Skeletal muscle cell (primary cell): ENCODE data around the gene BTF3.
"Not testable (repeated sequence)": the region's sequence is repeated elsewhere in the genome, so short reads cannot be mapped to it uniquely, and the experiment has no call there.

Experiments
- DNase-seq: peaks from one replicate; pipeline ENCODE4 v3.0.0-alpha.2; 2010; ENCODE audit warnings: low read depth
- H3K4me3 ChIP-seq: 2 replicates; pipeline ENCODE4 v1.5.1; 2011; ENCODE audit warnings: low read depth, mild to moderate bottlenecking, control low read depth, low read length, moderate library complexity

The BTF3 gene

GRCh38 chr5:73483676-73484075, 14.6 kb upstream of the BTF3 start:
- H3K4me3 ChIP-seq = no peak overlapping the region
- DNase-seq = no peak

GRCh38 chr5:73484511-73484910, 13.7 kb upstream of the BTF3 start:
- no peak for DNase-seq
- no peak overlapping the region for H3K4me3 ChIP-seq

- no peak for DNase-seq
- H3K4me3 ChIP-seq = no peak overlapping the region
Measured at GRCh38 chr5:73485715-73486114, 12.5 kb upstream of the BTF3 start.

GRCh38 chr5:73486119-73486899, 11.9 kb upstream of the BTF3 start:
- no peak for DNase-seq
- no peak overlapping the region for H3K4me3 ChIP-seq

GRCh38 chr5:73487257-73487656, 11.0 kb upstream of the BTF3 start:
- not testable (repeated sequence) for DNase-seq, H3K4me3 ChIP-seq

GRCh38 chr5:73487815-73488214, 10.4 kb upstream of the BTF3 start:
- no peak overlapping the region for H3K4me3 ChIP-seq
- no peak for DNase-seq

GRCh38 chr5:73488806-73489205, 9.4 kb upstream of the BTF3 start:
- H3K4me3 ChIP-seq = no peak overlapping the region
- no peak for DNase-seq

- H3K4me3 ChIP-seq = no peak overlapping the region
- no peak for DNase-seq
Measured at GRCh38 chr5:73490088-73490487, 8.2 kb upstream of the BTF3 start.

GRCh38 chr5:73491155-73491554, 7.1 kb upstream of the BTF3 start:
- DNase-seq = no peak

GRCh38 chr5:73493421-73493820, 4.8 kb upstream of the BTF3 start:
- no peak overlapping the region for H3K4me3 ChIP-seq
- DNase-seq = no peak

More at GRCh38 chr5:73491155-73491554, 7.1 kb upstream of the BTF3 start:
- no peak overlapping the region for H3K4me3 ChIP-seq

- no peak for DNase-seq
- no peak overlapping the region for H3K4me3 ChIP-seq
Measured at GRCh38 chr5:73494721-73495120, 3.5 kb upstream of the BTF3 start.

- H3K4me3 ChIP-seq = no peak overlapping the region
- no peak for DNase-seq
Measured at GRCh38 chr5:73495772-73496335, 2.4 kb upstream of the BTF3 start.

- DNase-seq = peak; percentile 17
- no peak overlapping the region for H3K4me3 ChIP-seq
Measured at GRCh38 chr5:73496984-73497457, 1.2 kb upstream of the BTF3 start.

GRCh38 chr5:73497497-73498056, 665 bp upstream of the BTF3 start:
- DNase-seq = no peak
- peak overlapping the region; percentile 92 for H3K4me3 ChIP-seq

GRCh38 chr5:73499187-73499586, 945 bp downstream of the BTF3 start:
- DNase-seq = no peak
- H3K4me3 ChIP-seq = peak overlapping the region; percentile 92

- peak overlapping the region; percentile 92 for H3K4me3 ChIP-seq
- DNase-seq = no peak
Measured at GRCh38 chr5:73499756-73500155, 1.5 kb downstream of the BTF3 start.

- no peak overlapping the region for H3K4me3 ChIP-seq
- DNase-seq = no peak
Measured at GRCh38 chr5:73501406-73501805, 3.2 kb downstream of the BTF3 start.

GRCh38 chr5:73506459-73506955, 8.3 kb downstream of the BTF3 start:
- H3K4me3 ChIP-seq = no peak overlapping the region
- DNase-seq = no peak

- H3K4me3 ChIP-seq = no peak overlapping the region
- DNase-seq = no peak
Measured at GRCh38 chr5:73507062-73507461, 8.8 kb downstream of the BTF3 start.

- not testable (repeated sequence) for H3K4me3 ChIP-seq, DNase-seq
Measured at GRCh38 chr5:73508521-73508920, 10.3 kb downstream of the BTF3 start.

- DNase-seq = no peak
Measured at GRCh38 chr5:73513996-73514395, 15.8 kb downstream of the BTF3 start.

More at GRCh38 chr5:73513996-73514395, 15.8 kb downstream of the BTF3 start:
- no peak overlapping the region for H3K4me3 ChIP-seq
